Measurements from ENCODE around the gene AP5M1.
"Not testable (repeated sequence)": the region's sequence is repeated elsewhere in the genome, so short reads cannot be mapped to it uniquely, and the experiment has no call there.

AP5M1 gene

GRCh38 chr14:57268161-57269069 is at the start of gene AP5M1, which contains the start of gene EXOC5:
TSS of gene AP5M1 (plus strand) at chr14:57268971. CDS start at chr14:57269315, 344 bp downstream.
TSS of gene EXOC5 (minus strand) at chr14:57268905. CDS start at chr14:57268648, 257 bp downstream.
- peak; percentile 93 for DNase-seq (ENCODE audit: low spot score)

GRCh38 chr14:57221931-57222330 is 46.8 kb upstream of the AP5M1 start:
- DNase-seq (ENCODE audit: low spot score) = no peak

- DNase-seq (ENCODE audit: low spot score) = no peak
Measured at GRCh38 chr14:57227083-57227482, 41.7 kb upstream of the AP5M1 start.

- not testable (repeated sequence) for DNase-seq (ENCODE audit: low spot score)
Measured at GRCh38 chr14:57228320-57228719, 40.5 kb upstream of the AP5M1 start.

GRCh38 chr14:57232006-57232405 is 36.8 kb upstream of the AP5M1 start:
- DNase-seq (ENCODE audit: low spot score) = no peak

GRCh38 chr14:57240115-57240514 is 28.7 kb upstream of the AP5M1 start:
- not testable (repeated sequence) for DNase-seq (ENCODE audit: low spot score)

- no peak for DNase-seq (ENCODE audit: low spot score)
Measured at GRCh38 chr14:57243320-57243719, 25.5 kb upstream of the AP5M1 start.

- DNase-seq (ENCODE audit: low spot score) = no peak
Measured at GRCh38 chr14:57244106-57244505, 24.7 kb upstream of the AP5M1 start.

GRCh38 chr14:57245941-57246340 is 22.8 kb upstream of the AP5M1 start:
- no peak for DNase-seq (ENCODE audit: low spot score)

GRCh38 chr14:57246933-57247657 is 21.7 kb upstream of the AP5M1 start:
- no peak for DNase-seq (ENCODE audit: low spot score)

GRCh38 chr14:57254884-57255283 is 13.9 kb upstream of the AP5M1 start:
- no peak for DNase-seq (ENCODE audit: low spot score)

GRCh38 chr14:57258221-57258620 is 10.6 kb upstream of the AP5M1 start:
- DNase-seq (ENCODE audit: low spot score) = not testable (repeated sequence)

- DNase-seq (ENCODE audit: low spot score) = no peak
Measured at GRCh38 chr14:57259672-57260071, 9.1 kb upstream of the AP5M1 start.

- DNase-seq (ENCODE audit: low spot score) = no peak
Measured at GRCh38 chr14:57261604-57262003, 7.2 kb upstream of the AP5M1 start.

- DNase-seq (ENCODE audit: low spot score) = no peak
Measured at GRCh38 chr14:57262117-57262516, 6.7 kb upstream of the AP5M1 start.

GRCh38 chr14:57266065-57266464 is 2.7 kb upstream of the AP5M1 start:
- DNase-seq (ENCODE audit: low spot score) = no peak

GRCh38 chr14:57273236-57273635 is 4.5 kb downstream of the AP5M1 start:
- DNase-seq (ENCODE audit: low spot score) = no peak

- DNase-seq (ENCODE audit: low spot score) = no peak
Measured at GRCh38 chr14:57274551-57274950, 5.8 kb downstream of the AP5M1 start.

- DNase-seq (ENCODE audit: low spot score) = no peak
Measured at GRCh38 chr14:57275023-57275664, 6.4 kb downstream of the AP5M1 start.

GRCh38 chr14:57277062-57277461 is 8.3 kb downstream of the AP5M1 start:
- no peak for DNase-seq (ENCODE audit: low spot score)

GRCh38 chr14:57287745-57288144 is 19.0 kb downstream of the AP5M1 start:
- no peak for DNase-seq (ENCODE audit: low spot score)

GRCh38 chr14:57290751-57291150 is 22.0 kb downstream of the AP5M1 start:
- no peak for DNase-seq (ENCODE audit: low spot score)

Data from ecto neural progenitor cell (in vitro differentiated cells).